Anterior cingulate cortex (tissue), 58 donors: ENCODE measurements around the gene ZDHHC14.
A peak's percentile ranks its signal among the peaks of the same experiment; 100 is the strongest.
"Not testable (repeated sequence)": the region's sequence is repeated elsewhere in the genome, so short reads cannot be mapped to it uniquely, and the experiment has no call there.

Experiments
- DNase-seq, 58 donors: peaks; one replicate each; lab custom pipeline; 2025; lab: John Stamatoyannopoulos, UW

ZDHHC14 gene

GRCh38 chr6:157379656-157380457 lies 1.1 kb upstream of the ZDHHC14 start:
- DNase-seq = peak; percentile 49 to 96 (median 90)

- DNase-seq = peak in 3 of 58 donors; percentile 42 to 69 (median 48)
These were observed 572 bp upstream of the ZDHHC14 start for GRCh38 chr6:157380458-157380778.

GRCh38 chr6:157381631-157382621 lies 936 bp downstream of the ZDHHC14 start:
- DNase-seq = peak in 44 of 58 donors; percentile 14 to 63 (median 44)

GRCh38 chr6:157382821-157383220 lies 1.8 kb downstream of the ZDHHC14 start:
- DNase-seq = no peak

- DNase-seq = no peak
These were observed 2.5 kb downstream of the ZDHHC14 start for GRCh38 chr6:157383471-157383870.

- not testable (repeated sequence) for DNase-seq
These were observed 4.0 kb downstream of the ZDHHC14 start for GRCh38 chr6:157384962-157385361.

- DNase-seq = no peak
These were observed 4.5 kb downstream of the ZDHHC14 start for GRCh38 chr6:157385482-157385881.

- no peak for DNase-seq
These were observed 5.0 kb downstream of the ZDHHC14 start for GRCh38 chr6:157386023-157386422.

- DNase-seq = peak in 1 of 58 donors; percentile 6
These were observed 5.5 kb downstream of the ZDHHC14 start for GRCh38 chr6:157386454-157386853.

GRCh38 chr6:157388924-157389323 lies 7.9 kb downstream of the ZDHHC14 start:
- DNase-seq = no peak

GRCh38 chr6:157390273-157391060 lies 9.5 kb downstream of the ZDHHC14 start:
- DNase-seq = no peak

- DNase-seq = no peak
These were observed 12.1 kb downstream of the ZDHHC14 start for GRCh38 chr6:157392927-157393668.

GRCh38 chr6:157393669-157394327 lies 12.8 kb downstream of the ZDHHC14 start:
- DNase-seq = peak in 2 of 58 donors; percentile 18 to 23

GRCh38 chr6:157395199-157395598 lies 14.2 kb downstream of the ZDHHC14 start:
- not testable (repeated sequence) for DNase-seq

GRCh38 chr6:157396026-157396425 lies 15.0 kb downstream of the ZDHHC14 start:
- DNase-seq = no peak

- no peak for DNase-seq
These were observed 16.7 kb downstream of the ZDHHC14 start for GRCh38 chr6:157397660-157398059.

- DNase-seq = no peak
These were observed 17.2 kb downstream of the ZDHHC14 start for GRCh38 chr6:157398151-157398550.

- no peak for DNase-seq
These were observed 19.7 kb downstream of the ZDHHC14 start for GRCh38 chr6:157400676-157401075.

GRCh38 chr6:157401734-157402338 lies 20.8 kb downstream of the ZDHHC14 start:
- DNase-seq = no peak
